SK-N-SH (cell line): Measurements from ENCODE around the gene TSFM. TPM values are rescaled to one million over a fixed set of nuclear protein-coding genes. Genes with fewer than 3 reads are reported as not detected.

Source experiments
- CTCF ChIA-PET: fragments of 300-600, 350-600 bp; formaldehyde crosslinking; extraction: SDS; loops from one replicate; lab custom pipeline; 2021; lab: Yijun Ruan, JAX
- POLR2A ChIA-PET: fragments of 350-600 bp; sonication (Branson Sonifier 250); formaldehyde crosslinking; extraction: SDS; loops from one replicate; lab custom pipeline; 2020; ENCODE audit warnings: antibody characterized with exemption, inconsistent platforms; lab: Yijun Ruan, JAX
- DNase-seq: peaks from one replicate; pipeline ENCODE4 v3.0.0; 2012
- H2AFZ ChIP-seq: fragments of 200-600 bp; sonication (generic); 2 replicates; pipeline ENCODE4 v1.8.1; 2016; ENCODE audit warnings: antibody characterized with exemption, mild to moderate bottlenecking, low read depth
- H3F3A ChIP-seq: fragments of 200-600 bp; sonication (generic); replicated peaks from 2 replicates; pipeline ENCODE3; 2016; ENCODE audit warnings: antibody characterized with exemption, mild to moderate bottlenecking; ENCODE audit not compliant: insufficient read depth
- H3K27ac ChIP-seq, 2 experiments: fragments of 200-500 bp in 1 of 2; fragments of 200-600 bp in 1 of 2; sonication (Bioruptor generic) in 1 of 2; sonication (generic), shearing (Covaris generic) in 1 of 2; 2 replicates each; pipeline versions ENCODE4 v1.5.1 to v1.6.1; 2014 to 2016; ENCODE audit warnings: low read depth in 2 of 2, inconsistent platforms in 1 of 2, low read length in 1 of 2, mild to moderate bottlenecking in 1 of 2, mixed read lengths in 1 of 2
- H3K27me3 ChIP-seq: fragments of 200-600 bp; sonication (generic), shearing (Covaris generic); 2 replicates; pipeline ENCODE4 v1.6.1; 2016; ENCODE audit warnings: mixed run types; ENCODE audit not compliant: insufficient read depth
- H3K36me3 ChIP-seq, 2 experiments: fragments of 200-500 bp in 1 of 2; fragments of 200-600 bp in 1 of 2; sonication (Bioruptor generic) in 1 of 2; sonication (generic) in 1 of 2; replicated peaks in 1 of 2; 2 replicates each; pipeline versions ENCODE3 to v1.5.1; 2014 to 2016; ENCODE audit warnings: low read length in 1 of 2, mild to moderate bottlenecking in 1 of 2; ENCODE audit not compliant: insufficient read depth in 2 of 2, control insufficient read depth in 1 of 2
- H3K4me1 ChIP-seq, 2 experiments: fragments of 200-500 bp in 1 of 2; fragments of 200-600 bp in 1 of 2; sonication (Bioruptor generic) in 1 of 2; sonication (generic), shearing (Covaris generic) in 1 of 2; 2 replicates each; pipeline versions ENCODE4 v1.5.1 to v1.6.1; 2014 to 2016; ENCODE audit warnings: low read depth in 1 of 2, low read length in 1 of 2, mixed run types in 1 of 2; ENCODE audit not compliant: insufficient read depth in 2 of 2, control insufficient read depth in 1 of 2
- H3K4me2 ChIP-seq: fragments of 200-600 bp; sonication (generic), shearing (Covaris generic); 2 replicates; pipeline ENCODE4 v1.6.1; 2017; ENCODE audit warnings: mixed run types
- H3K4me3 ChIP-seq, 2 experiments: fragments of 200-500 bp in 1 of 2; fragments of 200-600 bp in 1 of 2; sonication (Bioruptor generic) in 1 of 2; sonication (generic), shearing (Covaris generic) in 1 of 2; 2 replicates each; pipeline versions ENCODE4 v1.5.1 to v1.8.1; 2014 to 2016; ENCODE audit warnings: low read depth in 2 of 2, inconsistent platforms in 1 of 2, low read length in 1 of 2, mild to moderate bottlenecking in 1 of 2, mixed read lengths in 1 of 2, moderate library complexity in 1 of 2
- H3K79me2 ChIP-seq: fragments of 200-600 bp; sonication (generic); 2 replicates; pipeline ENCODE4 v1.8.1; 2017; ENCODE audit warnings: mild to moderate bottlenecking; ENCODE audit not compliant: insufficient read depth
- H3K9ac ChIP-seq: fragments of 200-600 bp; sonication (generic); 2 replicates; pipeline ENCODE4 v1.6.1; 2017; ENCODE audit warnings: mixed run types
- H3K9me2 ChIP-seq: fragments of 200-600 bp; sonication (generic); 2 replicates; pipeline ENCODE4 v1.6.1; 2017; ENCODE audit warnings: mixed run types
- H3K9me3 ChIP-seq: fragments of 200-600 bp; sonication (generic); 2 replicates; pipeline ENCODE4 v1.6.1; 2017; ENCODE audit warnings: mixed run types, mild to moderate bottlenecking, moderate library complexity
- H4K20me1 ChIP-seq: fragments of 200-600 bp; sonication (generic); 2 replicates; pipeline ENCODE4 v1.6.1; 2017; ENCODE audit warnings: mild to moderate bottlenecking, mixed run types; ENCODE audit not compliant: insufficient read depth
- CTCF ChIP-seq: fragments of 200-600 bp; sonication (generic); IDR thresholded peaks from 2 replicates; pipeline ENCODE4 v1.6.1; 2017; ENCODE audit warnings: antibody characterized with exemption, mild to moderate bottlenecking, moderate library complexity
- EP300 ChIP-seq, 2 experiments: IDR thresholded peaks; 2 replicates each; pipeline versions ENCODE4 v1.4.0 to v1.6.1; 2012; ENCODE audit warnings: borderline replicate concordance in 1 of 2, low read depth in 1 of 2, low read length in 1 of 2
- EZH2phosphoT487 ChIP-seq: fragments of 200-600 bp; sonication (generic); IDR thresholded peaks from 2 replicates; pipeline ENCODE4 v1.6.1; 2017; ENCODE audit warnings: low read depth, mixed run types, mild to moderate bottlenecking, antibody characterized with exemption, moderate library complexity, borderline replicate concordance
- FOSL2 ChIP-seq: IDR thresholded peaks from 2 replicates; pipeline ENCODE4 v1.4.0; 2012; ENCODE audit warnings: low read depth, mild to moderate bottlenecking, moderate library complexity, borderline replicate concordance
- FOXJ3 ChIP-seq: sonication (generic); formaldehyde crosslinking; IDR thresholded peaks from 2 replicates; pipeline ENCODE4 v1.5.1; 2020; ENCODE audit warnings: mild to moderate bottlenecking, missing genetic modification reagents
- GABPA ChIP-seq: IDR thresholded peaks from 2 replicates; pipeline ENCODE4 v1.4.0; 2012; ENCODE audit warnings: low read depth, mild to moderate bottlenecking
- GATA2 ChIP-seq: sonication (generic); formaldehyde crosslinking; IDR thresholded peaks from 2 replicates; pipeline ENCODE4 v1.5.0; 2020; ENCODE audit warnings: mild to moderate bottlenecking, missing genetic modification reagents
- MEF2A ChIP-seq: IDR thresholded peaks from 2 replicates; pipeline ENCODE4 v1.4.0; 2012; ENCODE audit warnings: low read depth, borderline replicate concordance
- NFIC ChIP-seq: IDR thresholded peaks from 2 replicates; pipeline ENCODE4 v1.4.0; 2012; ENCODE audit warnings: borderline replicate concordance
- NRF1 ChIP-seq: IDR thresholded peaks from 2 replicates; pipeline ENCODE4 v1.6.1; 2012; ENCODE audit warnings: low read depth, mild to moderate bottlenecking, low read length
- POLR2AphosphoS5 ChIP-seq: IDR thresholded peaks from 2 replicates; pipeline ENCODE4 v1.6.1; 2012; ENCODE audit warnings: low read depth, low read length
- REST ChIP-seq: IDR thresholded peaks from 2 replicates; pipeline ENCODE4 v1.6.1; 2012; ENCODE audit warnings: mild to moderate bottlenecking, low read depth, low read length, moderate library complexity
- SIN3A ChIP-seq: IDR thresholded peaks from 2 replicates; pipeline ENCODE4 v1.6.1; 2012; ENCODE audit warnings: low read depth, mild to moderate bottlenecking, low read length, moderate library complexity, borderline replicate concordance
- SMC3 ChIP-seq: IDR thresholded peaks from 2 replicates; pipeline ENCODE4 v1.6.1; 2012; ENCODE audit warnings: low read depth, low read length, improper control_type of control experiment
- TAF1 ChIP-seq: IDR thresholded peaks from 2 replicates; pipeline ENCODE4 v1.6.1; 2012; ENCODE audit warnings: low read depth, mild to moderate bottlenecking, low read length, moderate library complexity, borderline replicate concordance
- YY1 ChIP-seq: IDR thresholded peaks from 2 replicates; pipeline ENCODE4 v1.4.0; 2012; ENCODE audit warnings: low read depth, mild to moderate bottlenecking
- ZBTB33 ChIP-seq: IDR thresholded peaks from 2 replicates; pipeline ENCODE4 v1.4.0; 2012; ENCODE audit warnings: low read depth, borderline replicate concordance
- WGBS: methylation state at CpG from one replicate; pipeline ENCODE4 v1.1.6; 2017; ENCODE audit warnings: low lambda C conversion rate; 5-methylcytosine and 5-hydroxymethylcytosine counted together
- polyA plus RNA-seq, 3 experiments: library from polyadenylated mRNA; depleted of rRNA; stranded (reverse); fragments of >200 nt; gene quantifications; 2 replicates each; pipeline ENCODE4 v1.2.3, GENCODE V29; 2012
- TF ChIP-seq, protein P1 (sequence below): fragments of 150-350 bp; IDR thresholded peaks from 2 replicates; pipeline ENCODE4 v1.6.1; 2017; ENCODE audit warnings: antibody characterized with exemption, low read length, low read depth, borderline replicate concordance
- TF ChIP-seq, protein P2 (sequence below): fragments of 150-350 bp; IDR thresholded peaks from 2 replicates; pipeline ENCODE4 v1.6.1; 2016; ENCODE audit warnings: mild to moderate bottlenecking, low read depth, low read length

TSFM gene
- polyA plus RNA-seq, 1 of the 3 experiments (the other 2 are of a cell fraction): 28.7 TPM

DNA sequence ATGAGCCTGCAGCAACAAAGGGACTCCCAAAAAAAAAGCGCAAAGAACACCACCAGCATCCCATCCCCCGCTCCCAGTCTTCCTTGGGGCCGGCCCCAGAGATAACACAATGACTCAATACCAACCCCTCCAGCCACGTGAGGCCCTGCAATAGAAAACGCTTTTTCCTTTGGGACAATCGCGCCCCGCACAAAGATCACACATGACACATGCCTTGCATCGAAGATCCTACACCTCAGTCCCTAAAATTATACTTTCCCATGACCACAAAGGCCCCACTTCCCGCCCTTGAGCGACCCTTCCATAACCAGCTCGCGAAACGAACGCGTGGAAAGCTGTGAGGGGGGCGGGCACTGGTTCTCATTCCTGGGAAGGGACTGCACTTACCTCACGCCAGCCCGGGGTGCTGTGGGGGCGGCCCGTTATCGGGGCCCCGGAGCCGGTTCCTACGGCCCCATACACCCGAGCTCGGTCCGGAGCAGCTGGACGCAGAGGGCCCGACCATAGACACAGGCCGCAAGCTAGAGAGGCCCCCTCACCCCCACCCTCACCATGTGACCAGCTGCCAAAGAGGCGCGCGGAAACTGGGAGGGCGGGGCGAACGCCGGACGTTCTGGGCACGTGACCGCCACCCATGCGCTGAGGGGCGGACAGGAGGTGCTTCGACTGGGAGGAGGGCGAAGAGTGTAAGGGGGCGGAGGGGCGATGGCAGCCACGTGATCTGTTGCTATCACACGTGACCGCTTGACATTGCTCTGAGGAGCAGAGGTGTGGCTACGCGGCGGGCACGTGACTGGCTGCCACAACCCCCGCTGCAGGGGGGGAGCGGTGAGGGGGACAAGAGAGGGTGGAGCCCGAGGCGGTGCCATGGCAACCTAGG, 30.6 kb upstream of the TSFM start, which contains the start of gene CDK4:
CDK4 (minus strand) TSS at position 523 of the 880 bp plus-strand sequence. CDS start 593 bp downstream, outside the sequence.
- Histone ChIP-seq H3K9me3 (no peaks in the 10 kb centered on the region), H3F3A (peaks cover 31% of the 10 kb centered on the region), H3K79me2 (peaks cover 38% of the 10 kb centered on the region), H3K27me3 (no peaks in the 10 kb centered on the region), H4K20me1 (no peaks in the 10 kb centered on the region), H2AFZ (peak within 1 kb of the TSS; percentile 90), H3K9me2 (no peaks in the 10 kb centered on the region), H3K36me3 (peaks cover 20 to 40% of the 10 kb centered on the region in 2 experiments), H3K4me3 (peak within 1 kb of the TSS; percentile 85 to 88), H3K9ac (peak within 1 kb of the TSS; percentile 96), H3K27ac (peak within 1 kb of the TSS; percentile 85 to 89), H3K4me1 (peaks cover 8 to 37% of the 10 kb centered on the region in 2 experiments), H3K4me2 (peak within 1 kb of the TSS; percentile 92)
- DNase-seq: peak; percentile 97
- under 1% methylated on average over 25 of the region's 58 CpGs for WGBS
- CTCF ChIA-PET: interaction anchor here (1.0 to 1.1 kb wide), 3 partner anchors 14 to 31 kb away, joined by 4 to 6 read pairs (median 5); partner anchors contain the start of gene TSFM
- POLR2A ChIA-PET: interaction anchor here (1.0 to 1.1 kb wide), 3 partner anchors 15 to 1530 kb away, joined by 3 to 7 read pairs (median 3); partner anchors contain the start of gene RNF41
- TF ChIP-seq POLR2AphosphoS5 (0 out of 2 replicates have a peak, but pooled peaks have one; percentile 32), GATA2 (CRISPR knock-in tag) (no peak), REST (peak; percentile 38; the same call in 1 of the 2 replicates), EZH2phosphoT487 (no peak), TAF1 (peak; percentile 74), SMC3 (no peak), MEF2A (no peak), ZBTB33 (0 out of 2 replicates have a peak, but pooled peaks have one; percentile 12), SIN3A (peak; percentile 91; the same call in 1 of the 2 replicates), GABPA (peak; percentile 76), EP300 (IDR thresholded peaks at IDR 0.05; ENCODE audit: borderline replicate concordance in 1 of 2, low read depth in 1 of 2, low read length in 1 of 2) (peak; percentile 70 to 89; a peak in 3 of 4 replicates), FOSL2 (no peak; the same call in 1 of the 2 replicates), FOXJ3 (peak; percentile 70; the same call in 1 of the 2 replicates), YY1 (no peak; the same call in 1 of the 2 replicates), NFIC (peak; percentile 38; the same call in 1 of the 2 replicates), CTCF (no peak), NRF1 (peak; percentile 69)
- TF ChIP-seq, protein P1, sequence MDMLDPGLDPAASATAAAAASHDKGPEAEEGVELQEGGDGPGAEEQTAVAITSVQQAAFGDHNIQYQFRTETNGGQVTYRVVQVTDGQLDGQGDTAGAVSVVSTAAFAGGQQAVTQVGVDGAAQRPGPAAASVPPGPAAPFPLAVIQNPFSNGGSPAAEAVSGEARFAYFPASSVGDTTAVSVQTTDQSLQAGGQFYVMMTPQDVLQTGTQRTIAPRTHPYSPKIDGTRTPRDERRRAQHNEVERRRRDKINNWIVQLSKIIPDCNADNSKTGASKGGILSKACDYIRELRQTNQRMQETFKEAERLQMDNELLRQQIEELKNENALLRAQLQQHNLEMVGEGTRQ: peak; percentile 99
- TF ChIP-seq, protein P2, sequence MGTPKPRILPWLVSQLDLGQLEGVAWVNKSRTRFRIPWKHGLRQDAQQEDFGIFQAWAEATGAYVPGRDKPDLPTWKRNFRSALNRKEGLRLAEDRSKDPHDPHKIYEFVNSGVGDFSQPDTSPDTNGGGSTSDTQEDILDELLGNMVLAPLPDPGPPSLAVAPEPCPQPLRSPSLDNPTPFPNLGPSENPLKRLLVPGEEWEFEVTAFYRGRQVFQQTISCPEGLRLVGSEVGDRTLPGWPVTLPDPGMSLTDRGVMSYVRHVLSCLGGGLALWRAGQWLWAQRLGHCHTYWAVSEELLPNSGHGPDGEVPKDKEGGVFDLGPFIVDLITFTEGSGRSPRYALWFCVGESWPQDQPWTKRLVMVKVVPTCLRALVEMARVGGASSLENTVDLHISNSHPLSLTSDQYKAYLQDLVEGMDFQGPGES: no peak
